GM21825 (cell line): ENCODE measurements around the gene DENND4A.
"Not testable (repeated sequence)": the region's sequence is repeated elsewhere in the genome, so short reads cannot be mapped to it uniquely, and the experiment has no call there.

Source experiments
- ATAC-seq: cut with Tn5 transposase; IDR thresholded peaks from one replicate; pipeline ENCODE4 v1.9.1; 2021; ENCODE audit warnings: mild to moderate bottlenecking, moderate library complexity; ENCODE audit not compliant: unreplicated experiment

The DENND4A gene

GRCh38 chr15:65638681-65639089, 153.4 kb downstream of the DENND4A start:
- no peak for ATAC-seq

- ATAC-seq, result no peak
These were observed 154.0 kb downstream of the DENND4A start for GRCh38 chr15:65638109-65638508.

- ATAC-seq, result no peak
These were observed 157.7 kb downstream of the DENND4A start for GRCh38 chr15:65634356-65634755.

GRCh38 chr15:65633752-65634151, 158.3 kb downstream of the DENND4A start:
- no peak for ATAC-seq

GRCh38 chr15:65632780-65633375, 159.2 kb downstream of the DENND4A start:
- ATAC-seq, result no peak

- no peak for ATAC-seq
These were observed 160.6 kb downstream of the DENND4A start for GRCh38 chr15:65631503-65631902.

- ATAC-seq, result no peak
These were observed 161.3 kb downstream of the DENND4A start for GRCh38 chr15:65630760-65631159.

- no peak for ATAC-seq
These were observed 162.5 kb downstream of the DENND4A start for GRCh38 chr15:65629548-65629947.

GRCh38 chr15:65626856-65627255, 165.2 kb downstream of the DENND4A start:
- no peak for ATAC-seq

- ATAC-seq, result no peak
These were observed 169.0 kb downstream of the DENND4A start for GRCh38 chr15:65623103-65623502.

GRCh38 chr15:65621638-65622037, 170.5 kb downstream of the DENND4A start, which contains the start of gene SLC24A1:
TSS of gene SLC24A1 (plus strand) at chr15:65621938. CDS start at chr15:65624081, 2,143 bp downstream.
- ATAC-seq, result no peak

- ATAC-seq, result no peak
These were observed 171.3 kb downstream of the DENND4A start for GRCh38 chr15:65620833-65621232.

GRCh38 chr15:65619626-65620290, 172.3 kb downstream of the DENND4A start:
- ATAC-seq, result no peak

GRCh38 chr15:65618560-65619109, 173.5 kb downstream of the DENND4A start:
- ATAC-seq, result no peak

GRCh38 chr15:65615887-65616286, 176.2 kb downstream of the DENND4A start:
- ATAC-seq, result not testable (repeated sequence)

- no peak for ATAC-seq
These were observed 178.9 kb downstream of the DENND4A start for GRCh38 chr15:65612949-65613744.

GRCh38 chr15:65612616-65612946, 179.5 kb downstream of the DENND4A start:
- ATAC-seq, result no peak

GRCh38 chr15:65611888-65612615, 180.0 kb downstream of the DENND4A start:
- no peak for ATAC-seq

GRCh38 chr15:65610871-65611718, 181.0 kb downstream of the DENND4A start, which contains the start of gene INTS14:
TSS of gene INTS14 (minus strand) at chr15:65611131. CDS start at chr15:65607380, 3,751 bp downstream.
- peak; percentile 93 for ATAC-seq
